SU-DHL-6 (cell line): Measurements from ENCODE around the gene VTCN1.

Experiments
- H2AFZ ChIP-seq: fragments of 200-600 bp; sonication (generic); 2 replicates; pipeline ENCODE4 v1.6.1; 2014; ENCODE audit warnings: low read depth, mild to moderate bottlenecking, moderate library complexity, mixed read lengths, antibody characterized with exemption, low read length; ENCODE audit not compliant: severe bottlenecking
- H3F3A ChIP-seq: fragments of 200-600 bp; shearing (Covaris generic); 2 replicates; pipeline ENCODE4 v1.6.0; 2016; ENCODE audit warnings: antibody characterized with exemption, mild to moderate bottlenecking; ENCODE audit not compliant: insufficient read depth
- H3K27ac ChIP-seq: fragments of 200-600 bp; sonication (generic); 2 replicates; pipeline ENCODE4 v1.5.1; 2016; ENCODE audit warnings: low read depth, mild to moderate bottlenecking, low read length, moderate library complexity, mixed read lengths
- H3K27me3 ChIP-seq: fragments of 200-600 bp; sonication (generic), shearing (Covaris generic); 2 replicates; pipeline ENCODE4 v1.6.0; 2014; ENCODE audit warnings: mild to moderate bottlenecking, low read length
- H3K36me3 ChIP-seq: fragments of 200-600 bp; sonication (generic); 2 replicates; pipeline ENCODE4 v1.6.1; 2014; ENCODE audit warnings: mild to moderate bottlenecking, low read length, mixed read lengths
- H3K4me2 ChIP-seq: fragments of 300-600, 200-600 bp; shearing (Covaris generic), sonication (generic); 2 replicates; pipeline ENCODE4 v1.6.0; 2014; ENCODE audit warnings: low read length, low read depth, mild to moderate bottlenecking; ENCODE audit not compliant: poor library complexity, severe bottlenecking
- H3K4me3 ChIP-seq: fragments of 200-600 bp; sonication (generic); 2 replicates; pipeline ENCODE4 v1.5.1; 2014; ENCODE audit warnings: antibody characterized with exemption, low read length, mild to moderate bottlenecking, mixed read lengths; ENCODE audit not compliant: insufficient read depth, poor library complexity, severe bottlenecking
- H3K79me2 ChIP-seq: fragments of 200-600 bp; sonication (generic); 2 replicates; pipeline ENCODE4 v1.6.1; 2014; ENCODE audit warnings: mild to moderate bottlenecking, low read length, moderate library complexity; ENCODE audit not compliant: insufficient read depth
- H3K9ac ChIP-seq: fragments of 200-600 bp; sonication (generic); 2 replicates; pipeline ENCODE4 v1.7.0; 2014; ENCODE audit warnings: mild to moderate bottlenecking, low read length
- H3K9me2 ChIP-seq: fragments of 200-600 bp; sonication (generic); replicated peaks from 2 replicates; pipeline ENCODE4 v1.6.1; 2014; ENCODE audit warnings: low read length; ENCODE audit not compliant: insufficient read depth
- H3K9me3 ChIP-seq: fragments of 200-600 bp; sonication (generic); 2 replicates; pipeline ENCODE4 v1.6.1; 2014; ENCODE audit warnings: low read length, mixed read lengths; ENCODE audit not compliant: insufficient read depth
- H4K20me1 ChIP-seq: fragments of 200-600 bp; sonication (generic); 2 replicates; pipeline ENCODE4 v1.6.1; 2014; ENCODE audit warnings: low read depth, mild to moderate bottlenecking, antibody characterized with exemption, low read length, moderate library complexity, mixed read lengths
- CTCF ChIP-seq: fragments of 200-600 bp; sonication (generic); IDR thresholded peaks from one replicate; pipeline ENCODE4 v1.5.1; 2017; ENCODE audit warnings: antibody characterized with exemption, mild to moderate bottlenecking, low read length, moderate library complexity; ENCODE audit not compliant: insufficient read depth, poor library complexity, severe bottlenecking
- EZH2phosphoT487 ChIP-seq: fragments of 200-600 bp; sonication (generic), shearing (Covaris generic); conservative IDR thresholded peaks from 2 replicates; pipeline ENCODE4 v1.6.1; 2018; ENCODE audit warnings: mild to moderate bottlenecking, antibody characterized with exemption, low read length, moderate library complexity, mixed read lengths

VTCN1 gene

GRCh38 chr1:117098287-117098890 lies 112.3 kb downstream of the VTCN1 start:
- Histone ChIP-seq H2AFZ (no peak overlapping the region), H3K9ac (no peak overlapping the region), H3F3A (no peaks in the 10 kb centered on the region), H4K20me1 (no peaks in the 10 kb centered on the region), H3K9me3 (no peaks in the 10 kb centered on the region), H3K36me3 (peaks cover 58% of the 10 kb centered on the region), H3K79me2 (no peaks in the 10 kb centered on the region), H3K4me2 (no peak overlapping the region), H3K27ac (no peak overlapping the region), H3K4me3 (no peak overlapping the region), H3K27me3 (no peaks in the 10 kb centered on the region), H3K9me2 (no peaks in the 10 kb centered on the region)
- TF ChIP-seq CTCF (no peak), EZH2phosphoT487 (no peak)

- Histone ChIP-seq H3K4me2 (no peak overlapping the region), H3K27ac (no peak overlapping the region), H3K9me3 (no peaks in the 10 kb centered on the region), H3K4me3 (no peak overlapping the region), H3K36me3 (peaks cover 54% of the 10 kb centered on the region), H2AFZ (no peak overlapping the region), H3F3A (no peaks in the 10 kb centered on the region), H4K20me1 (no peaks in the 10 kb centered on the region), H3K27me3 (no peaks in the 10 kb centered on the region), H3K9me2 (no peaks in the 10 kb centered on the region), H3K79me2 (no peaks in the 10 kb centered on the region), H3K9ac (no peak overlapping the region)
- TF ChIP-seq CTCF (no peak), EZH2phosphoT487 (no peak)
These were observed 113.3 kb downstream of the VTCN1 start for GRCh38 chr1:117097443-117097842.

GRCh38 chr1:117096951-117097408 lies 113.7 kb downstream of the VTCN1 start:
- Histone ChIP-seq H3K9ac (no peak overlapping the region), H3K9me3 (no peaks in the 10 kb centered on the region), H4K20me1 (no peaks in the 10 kb centered on the region), H3K9me2 (no peaks in the 10 kb centered on the region), H3K36me3 (peaks cover 54% of the 10 kb centered on the region), H2AFZ (no peak overlapping the region), H3K27me3 (no peaks in the 10 kb centered on the region), H3K79me2 (no peaks in the 10 kb centered on the region), H3K4me2 (no peak overlapping the region), H3K4me3 (no peak overlapping the region), H3K27ac (no peak overlapping the region), H3F3A (no peaks in the 10 kb centered on the region)
- TF ChIP-seq EZH2phosphoT487 (no peak), CTCF (no peak)
